ENCODE results near the gene TM9SF3. TPM values are rescaled to one million over a fixed set of nuclear protein-coding genes. Genes with fewer than 3 reads are reported as not detected.

Gene TM9SF3
- total and polyA plus RNA-seq, 10 of the 15 experiments (the other 5 are each of a cell fraction or from before 2014, with no cell fraction given), result 17.1 to 85.4 (median 44.9) TPM

DNA sequence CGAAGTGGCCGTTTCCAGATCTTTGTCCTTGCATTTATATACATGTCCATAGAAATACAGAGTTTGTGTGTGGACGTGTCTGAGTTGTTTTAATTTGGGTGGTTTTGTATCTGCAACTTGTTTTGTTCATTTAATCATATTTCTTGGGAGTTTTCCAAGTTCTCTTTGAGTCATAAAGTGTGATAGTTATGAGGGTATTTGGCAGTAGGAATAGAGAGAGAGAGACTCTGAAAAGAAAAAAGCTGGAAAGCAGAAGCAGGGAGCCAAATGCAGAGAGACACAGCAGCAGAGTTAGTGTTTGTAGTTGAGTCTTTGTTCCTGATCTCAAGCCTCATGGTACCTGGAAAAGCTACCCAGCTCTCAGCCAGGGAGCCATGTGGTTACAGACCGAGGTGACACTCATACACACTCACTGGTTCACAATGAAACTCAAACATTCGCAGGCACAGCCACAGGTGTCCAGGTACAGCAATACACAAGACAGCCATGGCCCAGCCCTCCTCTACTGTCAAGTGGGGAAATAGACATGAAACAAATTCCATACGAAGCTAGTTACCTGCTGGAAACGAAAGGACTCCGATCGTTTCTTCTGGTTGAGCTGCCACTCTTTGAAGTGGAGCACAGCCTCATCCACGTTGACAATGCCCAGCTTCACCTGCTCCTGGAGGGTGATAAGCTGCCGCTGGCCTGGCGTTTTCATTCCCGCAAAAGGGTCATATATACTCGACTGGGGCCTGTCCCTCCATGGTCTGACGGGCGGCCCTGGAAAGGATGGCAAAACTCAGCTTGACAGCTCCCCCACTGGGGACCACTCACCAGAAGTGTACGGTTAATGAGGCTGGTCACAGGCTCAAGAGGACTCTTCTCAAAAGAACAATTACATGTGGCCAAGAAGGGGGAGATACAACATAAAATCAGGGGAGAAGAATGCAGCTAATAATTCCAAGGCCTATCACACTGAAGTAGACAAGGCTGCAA is 33.3 kb upstream of the TM9SF3 start (continued):
- TF ChIP-seq POLR2AphosphoS2 (IDR thresholded peaks at IDR 0.05; ENCODE audit: low read depth, low read length) (no peak), SRF (IDR thresholded peaks at IDR 0.05; ENCODE audit: low read depth in 2 of 2, low read length in 2 of 2) (no peak), MXI1 (IDR thresholded peaks at IDR 0.05; ENCODE audit: low read depth, low read length) (no peak)

DNA sequence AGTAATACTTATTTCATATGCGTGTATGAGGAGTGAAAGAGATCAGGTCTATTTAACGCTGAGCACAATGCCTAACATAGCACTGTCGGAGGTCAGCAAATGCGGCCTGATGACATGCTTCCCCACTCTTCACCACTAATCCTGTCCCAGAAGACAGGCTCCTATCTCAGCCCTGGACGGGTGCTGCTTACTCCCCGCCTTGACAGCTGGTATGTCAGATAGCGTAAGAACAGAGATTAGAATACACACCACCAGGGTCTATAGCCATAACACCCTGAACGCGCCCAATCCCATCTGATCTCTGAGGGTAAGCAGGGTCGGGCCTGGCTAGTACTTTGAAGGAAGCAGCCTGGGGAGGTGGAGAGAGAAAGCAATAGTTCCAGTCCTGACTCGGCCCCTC is 32.3 kb upstream of the TM9SF3 start:
- 95% methylated on average over 11 of the region's 11 CpGs for WGBS (ENCODE audit: insufficient coverage, insufficient replicate concordance, low lambda C conversion rate, missing lambda C conversion rate)
- H3K27ac ChIP-seq (ENCODE audit: control insufficient read depth, insufficient read depth), result no peak overlapping the region
- no peak overlapping the region for H3K4me2 ChIP-seq (ENCODE audit: control insufficient read depth, insufficient read depth)
- ChIA-PET SMC1A (ENCODE audit: uncharacterized antibody, unreplicated experiment) (no interaction called here), RAD21 (ENCODE audit: unreplicated experiment) (no interaction called here), POLR2A (interaction anchor here (1.5 kb wide), 1 partner anchor 10 kb away, joined by 3 read pairs; no protein-coding TSS in a partner anchor), CTCF (interaction anchor here (2.3 kb wide), 1 partner anchor 22 kb away, joined by 6 read pairs; no protein-coding TSS in a partner anchor)
- peaks cover 50 to 58% of the 10 kb centered on the region in 2 experiments for H3K36me3 ChIP-seq (ENCODE audit: control insufficient read depth in 2 of 2, insufficient read depth in 2 of 2, low read length in 1 of 2)
- intact Hi-C loops (cut with micrococcal nuclease; ENCODE audit: unreplicated experiment), result no loop called here
- H3K9ac ChIP-seq (ENCODE audit: control insufficient read depth, insufficient read depth, low read length), result no peak overlapping the region
- no peaks in the 10 kb centered on the region for H3K79me2 ChIP-seq (ENCODE audit: control insufficient read depth, insufficient read depth, low read length)
- no peaks in the 10 kb centered on the region for H3K4me1 ChIP-seq (ENCODE audit: control insufficient read depth, insufficient read depth, low read length)
- H3K9me3 ChIP-seq (replicated peaks; ENCODE audit: control insufficient read depth, insufficient read depth, low read length), result no peaks in the 10 kb centered on the region
- no peaks in the 10 kb centered on the region; the same call in 1 of the 2 replicates for H4K20me1 ChIP-seq (ENCODE audit: control insufficient read depth, insufficient read depth)
- TF ChIP-seq POLR2AphosphoS5 (IDR thresholded peaks at IDR 0.05; ENCODE audit: low read length), result peak; percentile 46; the same call in 1 of the 2 replicates
- TF ChIP-seq IRF4 (IDR thresholded peaks at IDR 0.05; ENCODE audit: low read depth, low read length), result no peak
- no peak for TF ChIP-seq MXI1 (IDR thresholded peaks at IDR 0.05; ENCODE audit: low read depth, low read length)
- in situ Hi-C loops (cut with MboI), result no loop called here
- no TSS peak for BruUV-seq (replicated peaks)
- ATAC-seq (no peak), DNase-seq (ENCODE audit: low read depth, low spot score) (no peak), FAIRE-seq (no peak)
- no peak overlapping the region for H3K4me3 ChIP-seq
- H2AFZ ChIP-seq (ENCODE audit: control insufficient read depth, low read depth, low read length), result no peak overlapping the region
- no peaks in the 10 kb centered on the region for H3K27me3 ChIP-seq (replicated peaks in 1 of 2; ENCODE audit: control insufficient read depth in 2 of 2, insufficient read depth in 2 of 2, low read length in 1 of 2)

All from GM12878 (cell line).